ENCODE measurements around the gene CDCA5.
A peak's percentile ranks its signal among the peaks of the same experiment; 100 is the strongest.

Gene CDCA5, protein sequence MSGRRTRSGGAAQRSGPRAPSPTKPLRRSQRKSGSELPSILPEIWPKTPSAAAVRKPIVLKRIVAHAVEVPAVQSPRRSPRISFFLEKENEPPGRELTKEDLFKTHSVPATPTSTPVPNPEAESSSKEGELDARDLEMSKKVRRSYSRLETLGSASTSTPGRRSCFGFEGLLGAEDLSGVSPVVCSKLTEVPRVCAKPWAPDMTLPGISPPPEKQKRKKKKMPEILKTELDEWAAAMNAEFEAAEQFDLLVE

DNA sequence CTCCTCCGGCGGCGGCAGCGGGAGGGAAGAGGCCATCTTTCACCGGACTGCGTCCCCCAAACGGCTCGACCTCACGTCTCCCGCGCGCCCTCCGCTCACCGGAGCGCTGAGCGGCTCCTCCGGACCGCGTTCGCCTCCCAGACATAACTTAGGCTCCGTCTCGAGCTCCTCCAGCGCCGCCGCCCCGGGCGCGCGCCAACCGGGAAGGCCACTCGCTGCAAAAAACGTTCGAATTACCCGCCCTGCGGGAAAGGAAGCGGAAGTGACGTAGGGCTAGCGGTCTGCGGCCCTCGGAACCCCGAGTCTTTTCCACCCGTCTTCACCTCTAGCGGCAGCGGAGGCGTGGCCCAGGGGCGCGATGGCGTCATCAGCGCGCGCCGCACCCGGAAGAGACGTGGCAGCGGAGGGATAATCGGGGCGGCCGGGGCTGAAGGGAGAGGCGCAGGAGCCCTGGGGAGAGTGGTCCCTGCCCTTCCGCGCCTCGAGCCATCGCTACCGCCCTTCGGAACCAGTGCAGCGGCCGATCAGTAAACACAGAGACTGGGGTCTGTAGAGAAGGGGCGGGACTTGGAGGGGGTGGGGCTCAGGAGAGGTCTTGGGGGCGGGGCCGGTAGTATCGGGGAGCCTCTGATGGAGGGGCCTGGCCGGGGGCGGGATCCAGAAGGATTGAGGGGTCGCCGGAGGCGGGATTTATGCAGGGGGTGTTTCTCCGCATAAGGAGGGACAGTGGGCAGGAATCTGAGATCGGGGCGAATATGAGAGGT, at the start of gene CDCA5, which contains the start of gene ZFPL1:
Gene CDCA5 (minus strand): TSS at position 207 of the 764 bp plus-strand sequence. CDS start 62 bp downstream, at position 145.
Gene ZFPL1 (plus strand): TSS at position 389 of the 764 bp plus-strand sequence. CDS start 477 bp downstream, outside the sequence.
- peak; percentile 99 for DNase-seq

GRCh38 chr11:65132988-65133700, 49.3 kb upstream of the CDCA5 start:
- DNase-seq, result peak; percentile 76

DNA sequence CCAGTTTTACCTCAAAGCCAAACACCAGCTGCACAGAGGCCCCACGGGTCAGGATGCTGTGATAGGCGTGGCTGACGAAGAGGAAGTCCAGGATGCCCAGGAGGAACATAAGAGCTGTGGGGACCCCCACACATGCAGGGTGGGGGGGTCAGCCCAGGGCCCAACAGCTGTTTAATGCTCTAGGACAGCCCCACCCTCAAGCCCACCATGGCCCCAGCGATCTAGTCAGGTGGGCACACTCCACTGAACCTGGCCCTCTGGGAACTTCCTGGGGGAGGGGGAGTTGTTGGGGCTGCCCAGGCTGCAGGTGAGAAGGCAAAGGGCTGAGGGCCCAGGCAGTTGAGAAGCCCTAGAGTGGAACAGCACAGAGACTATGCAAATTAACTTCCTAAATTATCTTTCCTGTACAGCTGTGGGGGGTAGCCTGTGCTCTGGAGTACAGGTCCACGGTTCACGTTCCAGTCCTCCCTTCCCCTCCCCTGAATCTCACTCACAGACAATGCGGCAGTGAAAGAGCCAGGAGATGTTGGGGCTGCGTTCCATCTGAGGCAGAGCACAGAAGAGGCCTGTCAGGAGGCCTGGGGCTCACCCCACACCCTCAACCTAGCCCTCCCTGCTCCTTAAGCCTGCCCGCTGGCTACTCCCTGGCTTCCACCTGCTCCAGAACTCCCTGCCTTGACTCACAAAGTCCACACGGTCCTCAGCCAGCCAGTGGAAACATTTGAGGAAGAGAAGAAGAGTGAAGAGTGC, 48.6 kb upstream of the CDCA5 start:
- peak; percentile 45 for DNase-seq

- DNase-seq, result peak; percentile 50
Measured at GRCh38 chr11:65131895-65132237, 48.0 kb upstream of the CDCA5 start.

DNA sequence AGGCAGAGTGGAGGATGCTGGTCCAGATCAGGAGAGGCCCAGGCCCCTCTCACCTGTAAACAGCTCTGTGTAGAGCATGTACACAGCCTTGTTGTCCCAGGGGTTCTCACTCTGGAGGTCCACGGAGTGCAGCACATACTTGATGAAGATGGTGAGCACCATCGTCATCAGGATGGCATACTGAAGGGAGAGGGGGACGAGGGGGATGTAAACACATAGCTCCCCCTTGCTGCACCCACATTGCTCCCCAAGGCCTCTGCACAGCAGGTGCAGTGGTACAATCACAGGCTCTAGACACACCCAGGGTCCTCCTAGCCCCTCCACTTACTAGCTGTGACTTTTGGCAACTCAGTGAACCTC, 47.6 kb upstream of the CDCA5 start:
- DNase-seq, result peak; percentile 50

DNA sequence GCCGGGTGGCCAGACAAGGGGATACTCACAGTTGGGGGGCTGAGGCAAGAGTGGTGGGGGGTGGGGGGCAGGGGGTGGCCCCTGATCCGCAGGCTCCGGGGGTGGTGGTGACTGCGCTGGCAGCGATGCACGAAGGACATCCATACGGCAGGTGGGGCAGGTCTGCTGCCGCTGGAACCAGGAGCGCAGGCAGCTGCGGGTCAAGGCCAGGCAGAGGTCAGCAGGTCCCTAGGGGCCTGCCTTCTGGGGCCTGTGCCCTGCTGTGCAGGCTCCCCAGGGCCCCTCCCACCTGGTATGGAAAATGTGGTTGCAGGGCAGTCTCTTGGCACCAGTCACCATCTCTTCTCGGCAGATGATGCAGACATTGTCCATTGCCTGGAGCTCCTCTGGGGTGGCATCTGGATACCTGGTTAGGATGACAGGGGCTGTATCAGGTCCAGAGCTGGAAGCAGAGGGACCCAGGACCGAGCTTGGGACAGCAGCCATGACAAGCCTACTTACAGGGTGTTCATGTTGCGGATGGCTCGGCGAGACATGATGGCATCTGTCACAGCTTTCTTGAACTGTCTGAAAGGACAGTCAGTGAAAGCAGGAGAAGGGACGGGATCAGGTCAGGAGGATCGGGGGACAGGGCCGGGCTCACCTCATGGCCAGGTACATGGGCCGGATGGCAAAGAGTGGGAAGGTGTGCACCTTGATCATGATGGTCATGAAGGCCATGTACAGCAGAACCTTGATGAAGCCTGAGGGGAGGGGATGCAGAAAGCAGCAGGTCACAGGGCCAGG, 47.0 kb upstream of the CDCA5 start:
- no peak for DNase-seq

GRCh38 chr11:65129649-65130441, 46.0 kb upstream of the CDCA5 start:
- no peak for DNase-seq

DNA sequence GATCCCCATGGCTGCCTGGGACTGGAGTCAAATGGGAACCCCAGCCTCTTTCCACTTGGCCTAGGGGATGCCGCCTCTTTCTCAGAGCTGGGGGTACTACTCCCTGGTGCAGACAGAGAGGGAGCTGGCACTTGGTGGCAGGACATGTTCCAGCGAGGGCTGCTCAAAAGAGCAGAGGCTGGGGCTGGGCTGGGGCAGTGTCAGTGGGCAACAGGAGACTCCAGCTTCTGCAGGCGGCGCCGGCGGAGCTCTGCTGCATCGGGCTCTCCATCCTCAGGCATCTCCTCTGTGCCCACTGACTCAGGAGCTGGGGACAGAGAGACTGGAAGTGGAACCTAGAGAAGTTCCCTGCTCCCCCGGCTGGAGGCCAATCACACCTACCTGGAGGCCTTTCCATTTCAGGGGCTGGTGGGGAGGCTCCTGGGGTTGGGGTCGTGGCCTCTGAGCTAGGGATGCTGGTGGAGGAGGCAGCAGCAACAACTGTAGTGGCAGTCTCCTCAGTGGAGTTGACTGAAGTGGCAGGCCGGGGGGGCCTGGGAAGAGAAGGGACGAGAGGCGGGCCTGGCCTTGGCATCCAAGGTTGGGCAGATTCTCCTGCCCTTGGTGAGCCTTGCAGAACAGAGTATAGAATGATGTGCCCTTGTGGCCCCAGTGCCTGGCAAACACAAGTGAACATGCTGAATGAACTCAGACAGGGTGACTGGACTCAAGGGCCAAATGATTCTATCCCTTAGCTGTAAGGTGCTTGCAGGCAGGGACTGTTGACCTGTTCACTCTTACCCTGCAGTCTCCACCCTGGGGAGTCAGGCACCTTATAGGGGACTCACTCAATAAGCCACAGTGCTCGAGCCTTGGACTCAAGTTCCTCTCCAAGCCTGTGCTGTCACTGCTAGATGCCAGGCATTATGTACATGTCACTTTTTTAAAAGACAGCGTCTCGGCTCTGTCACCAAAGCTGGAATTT, 44.6 kb upstream of the CDCA5 start:
- no peak for DNase-seq

DNA sequence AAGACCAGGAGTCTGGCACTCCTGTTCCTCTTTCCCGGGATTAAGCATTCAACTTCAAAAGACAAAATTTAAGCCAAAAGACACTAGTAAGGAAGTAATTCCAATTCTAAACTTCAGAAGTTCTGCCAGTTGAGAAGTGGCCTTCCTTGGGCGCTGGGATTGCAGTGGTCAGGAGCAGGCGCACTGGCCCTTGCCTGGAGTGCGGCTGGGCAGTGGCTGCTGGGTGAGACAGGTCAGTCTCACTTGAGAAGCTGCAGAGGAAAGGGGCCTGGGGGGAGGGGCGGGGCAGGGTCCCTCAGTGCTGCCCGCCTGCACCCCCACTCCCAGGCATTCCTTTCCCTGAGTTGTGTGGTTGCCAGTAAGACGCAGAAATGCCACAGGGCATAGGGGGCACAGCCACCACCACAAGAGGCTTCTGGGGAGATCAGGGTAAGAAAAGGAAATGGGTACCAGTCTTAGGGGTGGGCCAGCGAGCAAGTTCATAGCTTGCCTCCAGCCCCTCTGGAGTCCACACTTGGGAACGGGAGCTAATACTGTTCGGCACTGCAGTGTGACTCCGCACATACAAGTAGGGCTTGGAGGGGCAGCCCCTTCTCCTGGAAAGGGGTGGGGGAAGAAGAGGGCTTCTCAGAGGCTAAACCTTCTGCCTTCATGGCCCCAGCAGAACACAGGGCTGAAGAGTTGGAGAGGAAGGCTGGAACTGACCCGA, 43.8 kb upstream of the CDCA5 start:
- no peak for DNase-seq

GRCh38 chr11:65126624-65127274, 42.9 kb upstream of the CDCA5 start:
- DNase-seq, result no peak

DNA sequence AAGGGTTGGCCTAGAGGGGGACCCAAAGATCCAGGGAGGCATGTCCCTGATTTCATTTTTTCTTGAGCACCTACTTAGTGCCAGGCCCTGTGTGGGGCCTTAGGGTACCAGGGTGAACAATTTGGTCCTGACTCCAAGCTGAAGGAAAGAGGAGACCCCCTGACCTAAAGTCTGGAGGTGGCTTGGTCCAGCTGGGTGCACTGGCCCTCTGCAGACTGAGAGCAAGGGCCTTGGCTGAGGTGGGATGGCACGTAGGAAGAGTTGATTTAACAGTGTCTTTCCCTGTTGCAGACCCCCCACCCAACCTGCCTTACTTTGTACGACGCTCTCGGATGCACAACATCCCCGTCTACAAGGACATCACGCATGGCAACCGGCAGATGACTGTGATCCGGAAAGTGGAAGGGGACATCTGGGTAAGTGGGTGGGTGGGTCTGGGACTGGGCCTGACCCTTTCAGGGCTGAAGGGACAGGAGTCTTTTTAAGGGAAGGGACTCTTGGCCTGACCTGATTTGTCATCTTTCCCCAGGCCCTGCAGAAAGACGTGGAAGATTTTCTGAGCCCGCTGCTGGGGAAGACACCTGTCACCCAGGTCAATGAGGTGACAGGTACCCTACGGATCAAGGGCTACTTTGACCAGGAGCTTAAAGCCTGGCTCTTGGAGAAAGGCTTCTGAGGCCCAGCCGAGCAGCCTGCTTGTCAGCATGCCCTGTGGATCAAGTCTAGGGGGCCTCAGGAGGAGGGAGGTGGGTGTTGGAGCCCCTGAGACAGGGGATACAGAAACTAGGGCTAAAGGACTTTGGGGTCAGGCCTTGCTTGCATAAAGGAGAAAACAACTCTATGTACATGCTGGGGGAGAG, 41.6 kb upstream of the CDCA5 start:
- peak; percentile 38 for DNase-seq

- peak; percentile 38 for DNase-seq
Measured at GRCh38 chr11:65124480-65125196, 40.8 kb upstream of the CDCA5 start.

DNA sequence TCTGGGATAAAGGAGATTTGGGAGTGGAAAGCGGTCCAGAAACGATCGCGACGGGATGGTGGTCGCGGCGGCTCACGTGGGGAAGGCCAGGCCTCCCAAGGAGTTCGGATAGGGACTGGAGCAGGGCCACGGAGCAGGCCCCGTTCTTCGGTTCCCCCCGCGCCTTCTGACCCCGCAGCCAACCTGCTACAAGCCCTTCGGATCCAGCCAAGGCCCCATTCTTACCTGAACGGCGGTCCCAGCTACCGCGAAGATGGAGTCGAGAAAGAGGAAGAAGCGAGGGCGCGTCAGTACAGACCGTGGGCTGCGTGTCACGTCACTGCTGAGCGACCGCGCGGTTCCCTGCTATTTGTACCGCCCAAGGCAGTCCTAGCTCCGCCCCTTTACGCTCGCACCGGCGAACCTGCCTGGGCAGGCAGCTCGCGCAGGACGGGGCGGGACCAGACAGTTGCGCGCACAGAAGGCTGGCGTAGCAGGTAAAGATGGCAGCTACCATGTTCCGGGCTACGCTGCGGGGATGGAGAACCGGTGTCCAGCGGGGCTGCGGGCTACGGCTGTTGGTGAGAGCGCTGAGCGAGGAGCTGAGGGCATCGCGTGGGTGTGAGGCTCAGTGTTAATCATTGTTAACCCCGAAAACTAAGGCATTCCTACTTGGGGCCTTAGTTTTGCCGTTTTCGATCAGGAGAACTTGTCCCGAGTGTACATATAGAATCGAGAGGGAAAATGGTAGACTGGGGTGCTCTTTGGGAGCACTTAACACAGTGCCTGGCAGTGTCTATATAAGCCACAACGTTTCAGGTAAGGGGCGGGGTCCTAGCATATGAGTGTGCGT, 38.2 kb upstream of the CDCA5 start, which contains the start of the genes FAU and MRPL49:
Gene FAU (minus strand): TSS at position 270 of the 832 bp plus-strand sequence. CDS start 321 bp downstream, outside the sequence.
Gene MRPL49 (plus strand): TSS at position 457 of the 832 bp plus-strand sequence. CDS start 26 bp downstream, at position 483.
- DNase-seq, result peak; percentile 98

DNA sequence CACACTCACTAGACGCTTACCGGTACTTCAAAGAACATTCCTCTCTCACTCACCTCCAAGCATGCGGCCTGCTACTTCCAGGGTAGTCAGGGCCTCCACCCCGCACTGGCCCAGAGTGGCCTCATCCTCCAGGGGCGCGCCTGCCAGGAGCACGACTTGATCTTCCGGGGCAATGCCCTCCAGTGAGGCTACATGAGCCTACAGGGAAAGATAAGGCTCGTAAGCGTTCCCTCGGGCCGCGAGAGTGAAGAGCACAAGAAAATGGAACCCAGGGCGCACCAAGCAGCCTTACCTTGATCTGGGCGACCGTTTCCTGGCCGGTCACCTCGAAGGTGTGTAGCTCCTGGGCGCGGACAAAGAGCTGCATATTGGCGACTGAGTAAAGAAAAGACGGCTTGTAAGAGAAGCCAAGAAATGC, 37.6 kb upstream of the CDCA5 start:
- peak; percentile 75 for DNase-seq

- DNase-seq, result peak; percentile 52
Measured at GRCh38 chr11:65120831-65121230, 37.0 kb upstream of the CDCA5 start.

DNA sequence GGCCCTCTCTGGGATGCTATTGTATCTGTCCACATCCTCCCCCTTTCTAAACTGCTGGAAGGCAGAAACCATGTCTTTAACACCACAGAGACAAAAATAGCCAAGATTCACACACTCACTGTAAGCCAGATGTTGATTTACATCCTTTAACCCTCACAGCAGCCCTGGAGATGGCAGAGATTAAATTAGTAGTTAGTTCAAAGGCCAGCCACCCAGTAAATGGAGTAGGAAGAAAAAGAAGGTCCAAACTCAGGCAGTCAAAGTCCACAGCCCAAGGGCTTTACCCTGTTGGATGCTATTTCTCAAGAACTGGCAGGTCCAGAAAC, 35.8 kb upstream of the CDCA5 start:
- no peak for DNase-seq
